ENCODE data around the gene WRNIP1. TPM values are rescaled to one million over a fixed set of nuclear protein-coding genes. Genes with fewer than 3 reads are reported as not detected.

Gene WRNIP1
- total and polyA plus RNA-seq, 2 of the 8 experiments (the other 6 are each of a cell fraction or from before 2014, with no cell fraction given) = 38.2 to 39.2 TPM

- Histone ChIP-seq H3K18ac (ENCODE audit: extremely low read depth, low read length) (no peak overlapping the region), H3K4me3 (ENCODE audit: extremely low read depth in 1 of 4, insufficient read depth in 2 of 4, low read depth in 3 of 4, low read length in 4 of 4) (no peak overlapping the region)
- POLR2A ChIA-PET (ENCODE audit: partially characterized antibody) = no interaction called here
Observed at GRCh38 chr6:2715737-2716136, 49.5 kb upstream of the WRNIP1 start.

More at GRCh38 chr6:2715737-2716136, 49.5 kb upstream of the WRNIP1 start:
- H3K9me3 ChIP-seq (ENCODE audit: insufficient read depth in 2 of 2, low read depth in 1 of 2, low read length in 1 of 2) = peaks cover 8 to 9% of the 10 kb centered on the region in 2 experiments
- H2BK120ac ChIP-seq (replicated peaks; ENCODE audit: low read depth, low read length) = no peak overlapping the region
- no peaks in the 10 kb centered on the region for H3K23me2 ChIP-seq (ENCODE audit: low read depth, low read length)
- no peak for DNase-seq (ENCODE audit: low read depth in 1 of 2, low spot score in 2 of 2)
- 93% methylated on average over 5 of the region's 5 CpGs; no CpG with 5 or more reads in 1 of the 2 experiments for WGBS, 2 experiments (ENCODE audit: extremely low coverage in 1 of 2, insufficient coverage in 1 of 2, insufficient read length in 1 of 2, insufficient replicate concordance in 2 of 2, low coverage in 1 of 2, low lambda C conversion rate in 2 of 2, missing lambda C conversion rate in 1 of 2)
- H3K27me3 ChIP-seq (replicated peaks in 1 of 4; ENCODE audit: control insufficient read depth in 3 of 4, extremely low read depth in 1 of 4, insufficient read depth in 3 of 4, low read length in 3 of 4) = no peaks in the 10 kb centered on the region
- H3K4ac ChIP-seq (replicated peaks; ENCODE audit: insufficient read length, low read depth, low read length) = no peak overlapping the region
- TF ChIP-seq TBP (IDR thresholded peaks at IDR 0.05; ENCODE audit: low read depth, low read length) = no peak
- TF ChIP-seq FOSL1 (IDR thresholded peaks at IDR 0.05; ENCODE audit: insufficient read depth, low read depth, low read length) = no peak
- no peak for TF ChIP-seq SIX5 (IDR thresholded peaks at IDR 0.05; ENCODE audit: low read depth, low read length)
- no peak for TF ChIP-seq CHD2 (IDR thresholded peaks at IDR 0.05; ENCODE audit: low read length)
- TF ChIP-seq NANOG (IDR thresholded peaks at IDR 0.05; ENCODE audit: insufficient read depth, low read depth, low read length, poor library complexity, severe bottlenecking) = no peak
- TF ChIP-seq HDAC6 (IDR thresholded peaks at IDR 0.05; ENCODE audit: low read depth, low read length) = no peak
- TF ChIP-seq ZNF274 (IDR thresholded peaks at IDR 0.05; ENCODE audit: borderline replicate concordance, extremely low read depth, low read length) = no peak
- 0 out of 7 replicates have a peak, but pooled peaks cover 0 to 2% (median 0%) of the 10 kb centered on the region in 4 experiments for H3K4me1 ChIP-seq (replicated peaks in 1 of 4; ENCODE audit: control insufficient read depth in 3 of 4, insufficient read depth in 4 of 4, low read length in 3 of 4)
- H4K20me1 ChIP-seq (replicated peaks in 1 of 2; ENCODE audit: control insufficient read depth in 1 of 2, insufficient read depth in 2 of 2, low read length in 2 of 2) = no peaks in the 10 kb centered on the region
- H3K27ac ChIP-seq (ENCODE audit: low read depth, low read length) = no peak overlapping the region
- no peaks in the 10 kb centered on the region for H3K79me1 ChIP-seq (ENCODE audit: low read depth, low read length)
- H3K36me3 ChIP-seq (ENCODE audit: control insufficient read depth in 2 of 4, insufficient read depth in 4 of 4, low read length in 3 of 4) = no peaks in the 10 kb centered on the region
- H2BK20ac ChIP-seq (ENCODE audit: low read length) = no peak overlapping the region
- CTCF ChIA-PET (ENCODE audit: partially characterized antibody) = interaction anchor here (1.1 to 1.3 kb wide), 2 partner anchors 13 to 93 kb away, joined by 3 read pairs; no protein-coding TSS in a partner anchor
- H3K79me2 ChIP-seq (ENCODE audit: control insufficient read depth in 1 of 2, insufficient read depth in 2 of 2, low read length in 2 of 2) = no peaks in the 10 kb centered on the region
- no peak overlapping the region for H4K91ac ChIP-seq (replicated peaks; ENCODE audit: insufficient read length, low read length)
- FAIRE-seq = no peak
- H2BK15ac ChIP-seq (ENCODE audit: low read length) = no peak overlapping the region
- no peak overlapping the region for H2AFZ ChIP-seq (ENCODE audit: low read length)
- no peak overlapping the region for H4K8ac ChIP-seq (ENCODE audit: extremely low read depth, insufficient read depth, low read length)
- H3K4me2 ChIP-seq (ENCODE audit: insufficient read depth in 1 of 2, low read depth in 2 of 2, low read length in 2 of 2) = no peak overlapping the region
- no peak overlapping the region for H3K9ac ChIP-seq (replicated peaks in 1 of 4; ENCODE audit: extremely low read depth in 1 of 4, low read depth in 3 of 4, low read length in 3 of 4)
- no peak overlapping the region for H2BK5ac ChIP-seq (ENCODE audit: low read depth, low read length)
- no peak overlapping the region for H4K5ac ChIP-seq (ENCODE audit: insufficient read length, low read depth, low read length)
- no peak overlapping the region for H2BK12ac ChIP-seq (ENCODE audit: low read depth, low read length)
- H3K23ac ChIP-seq (ENCODE audit: insufficient read length) = no peak overlapping the region
- no peak overlapping the region for H3K14ac ChIP-seq (ENCODE audit: insufficient read length)
- H2AK5ac ChIP-seq (ENCODE audit: low read depth, low read length) = no peak overlapping the region
- H3K56ac ChIP-seq (replicated peaks; ENCODE audit: insufficient read length, low read depth, low read length) = no peak overlapping the region

All from H1 (cell line).